ENCODE results near the gene P2RX4.

P2RX4 gene

GRCh38 chr12:121273364-121273896, 63.5 kb downstream of the P2RX4 start:
- no peak for DNase-seq
- Histone ChIP-seq H3K27me3 (ENCODE audit: insufficient read depth, low read depth, severe bottlenecking) (no peaks in the 10 kb centered on the region), H3K9me3 (ENCODE audit: severe bottlenecking) (no peaks in the 10 kb centered on the region), H3K27ac (no peak overlapping the region), H3K36me3 (peaks cover 11% of the 10 kb centered on the region), H3K4me3 (ENCODE audit: low read depth, low read length) (no peak overlapping the region)
- no peak for TF ChIP-seq CTCF (IDR thresholded peaks at IDR 0.05; ENCODE audit: low read depth, low read length)

GRCh38 chr12:121274036-121274763, 64.3 kb downstream of the P2RX4 start:
- Histone ChIP-seq H3K9me3 (ENCODE audit: severe bottlenecking) (no peaks in the 10 kb centered on the region), H3K27me3 (ENCODE audit: insufficient read depth, low read depth, severe bottlenecking) (no peaks in the 10 kb centered on the region), H3K27ac (no peak overlapping the region), H3K4me3 (ENCODE audit: low read depth, low read length) (no peak overlapping the region), H3K36me3 (peaks cover 5% of the 10 kb centered on the region)
- DNase-seq, result no peak
- TF ChIP-seq CTCF (IDR thresholded peaks at IDR 0.05; ENCODE audit: low read depth, low read length), result no peak

GRCh38 chr12:121277374-121277759, 67.4 kb downstream of the P2RX4 start:
- no peak for TF ChIP-seq CTCF (IDR thresholded peaks at IDR 0.05; ENCODE audit: low read depth, low read length)
- DNase-seq, result no peak
- H3K27me3 ChIP-seq (ENCODE audit: insufficient read depth, low read depth, severe bottlenecking), result no peaks in the 10 kb centered on the region
- H3K4me3 ChIP-seq (ENCODE audit: low read depth, low read length), result no peak overlapping the region
- H3K27ac ChIP-seq, result no peak overlapping the region
- H3K9me3 ChIP-seq (ENCODE audit: severe bottlenecking), result no peaks in the 10 kb centered on the region
- H3K36me3 ChIP-seq, result no peaks in the 10 kb centered on the region

- no peak for DNase-seq
- Histone ChIP-seq H3K9me3 (ENCODE audit: severe bottlenecking) (no peaks in the 10 kb centered on the region), H3K4me3 (ENCODE audit: low read depth, low read length) (no peak overlapping the region), H3K27me3 (ENCODE audit: insufficient read depth, low read depth, severe bottlenecking) (no peaks in the 10 kb centered on the region), H3K27ac (no peak overlapping the region), H3K36me3 (no peaks in the 10 kb centered on the region)
- no peak for TF ChIP-seq CTCF (IDR thresholded peaks at IDR 0.05; ENCODE audit: low read depth, low read length)
These were observed 68.5 kb downstream of the P2RX4 start for GRCh38 chr12:121278169-121279070.

GRCh38 chr12:121279071-121279375, 69.1 kb downstream of the P2RX4 start:
- no peak overlapping the region for H3K27ac ChIP-seq
- no peak for DNase-seq
- H3K4me3 ChIP-seq (ENCODE audit: low read depth, low read length), result no peak overlapping the region

More at GRCh38 chr12:121279071-121279375, 69.1 kb downstream of the P2RX4 start:
- no peak for TF ChIP-seq CTCF (IDR thresholded peaks at IDR 0.05; ENCODE audit: low read depth, low read length)
- H3K36me3 ChIP-seq, result no peaks in the 10 kb centered on the region
- no peaks in the 10 kb centered on the region for H3K27me3 ChIP-seq (ENCODE audit: insufficient read depth, low read depth, severe bottlenecking)
- H3K9me3 ChIP-seq (ENCODE audit: severe bottlenecking), result no peaks in the 10 kb centered on the region

Data from WERI-Rb-1 (cell line).